Naive thymus-derived CD8-positive, alpha-beta T cell (primary cell): ENCODE measurements around the gene RPLP1. TPM values are rescaled to one million over a fixed set of nuclear protein-coding genes. Genes with fewer than 3 reads are reported as not detected.

Source experiments
- ATAC-seq, 2 donors: fragments of 150-1000 bp; cut with Tn5 transposase in 1 of 2; sonication (Bioruptor Pico), chemical (Tn5 transposase) in 1 of 2; 1 replicate in 1 of 2; 2 replicates in 1 of 2; pipeline ENCODE4 v1.10.0; 2021; ENCODE audit warnings: mild to moderate bottlenecking in 2 of 2, moderate library complexity in 2 of 2
- POLR2A ChIA-PET: fragments of 350-600 bp; sonication (Branson Sonifier 250); formaldehyde crosslinking; loops from one replicate; lab custom pipeline; 2021; ENCODE audit warnings: antibody characterized with exemption; lab: Charles Lee
- DNase-seq, 10 donors: peaks; one replicate each; pipeline versions ENCODE4 v3.0.0 to v3.0.0-alpha.2; 2020 to 2022
- H3K27ac Mint-ChIP-seq, 10 donors: one replicate each; pipeline ENCODE4 v1.8.0; 2020 to 2022; ENCODE audit warnings: mild to moderate bottlenecking in 10 of 10, mixed read lengths in 10 of 10, moderate library complexity in 4 of 10, inconsistent platforms in 1 of 10
- H3K27me3 Mint-ChIP-seq, 5 donors: one replicate each; pipeline ENCODE4 v1.8.0; 2021 to 2022; ENCODE audit warnings: mixed read lengths in 5 of 5
- H3K36me3 Mint-ChIP-seq, 3 donors: one replicate each; pipeline ENCODE4 v1.8.0; 2020 to 2022; ENCODE audit warnings: mixed read lengths in 3 of 3, mild to moderate bottlenecking in 2 of 3, inconsistent platforms in 1 of 3
- H3K4me1 Mint-ChIP-seq, 4 donors: one replicate each; pipeline ENCODE4 v1.8.0; 2021 to 2022; ENCODE audit warnings: mixed read lengths in 4 of 4
- H3K4me3 Mint-ChIP-seq, 10 donors: one replicate each; pipeline ENCODE4 v1.8.0; 2020 to 2022; ENCODE audit warnings: mild to moderate bottlenecking in 10 of 10, mixed read lengths in 10 of 10, moderate library complexity in 6 of 10, inconsistent platforms in 1 of 10
- H3K9me3 Mint-ChIP-seq, 9 donors: one replicate each; pipeline ENCODE4 v1.8.0; 2020 to 2022; ENCODE audit warnings: mixed read lengths in 9 of 9, mild to moderate bottlenecking in 3 of 9, inconsistent platforms in 1 of 9, moderate library complexity in 1 of 9
- polyA plus RNA-seq, 3 donors: library from polyadenylated mRNA; unstranded; fragments of 300-500 nt; fragmentation: Illumina TruSeq; gene quantifications; one replicate each; pipeline ENCODE4 v1.2.3, GENCODE V29; 2021
- total RNA-seq, 8 experiments: library from RNA in 2 of 8; stranded (reverse) in 2 of 8; gene quantifications; one replicate each; pipeline ENCODE4 v1.2.3 and lab custom pipeline; 2021 to 2026

RPLP1 gene
- total and polyA plus RNA-seq, 5 experiments from 2014 or later: 2,364 to 3,349 (median 2,815) TPM

DNA sequence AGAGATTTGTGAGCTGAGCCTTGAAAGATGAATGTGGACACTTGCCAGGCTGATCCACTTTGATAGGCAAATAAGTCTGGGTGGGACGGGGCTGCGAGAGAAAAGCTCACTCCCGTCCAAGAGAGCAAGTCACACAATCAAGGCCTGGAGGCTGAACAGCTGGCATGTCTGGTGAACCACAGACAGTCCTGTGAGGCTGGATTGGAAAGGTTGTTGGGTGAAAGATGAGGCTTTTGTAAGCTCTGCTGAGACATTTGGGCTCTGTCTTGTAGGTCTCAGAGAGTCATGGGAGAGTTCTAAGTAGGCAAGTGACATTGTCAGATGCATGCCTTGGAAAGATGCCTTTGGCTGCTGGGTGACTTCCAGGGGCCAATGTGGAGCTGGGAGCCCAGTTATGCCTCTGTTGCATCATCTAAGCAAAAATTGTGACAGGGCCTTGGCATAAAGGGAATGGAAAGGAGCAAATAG is 38.5 kb downstream of the RPLP1 start:
- H3K9me3 Mint-ChIP-seq: peaks cover 0 to 9% (median 2%) of the 10 kb centered on the region in 9 donors
- H3K27me3 Mint-ChIP-seq: peaks cover 0 to 3% (median 0%) of the 10 kb centered on the region in 5 donors
- H3K27ac Mint-ChIP-seq: no peak overlapping the region
- no peak for ATAC-seq
- no peak for DNase-seq
- peaks cover 0 to 11% (median under 1%) of the 10 kb centered on the region in 4 donors for H3K4me1 Mint-ChIP-seq
- H3K4me3 Mint-ChIP-seq: no peak overlapping the region
- H3K36me3 Mint-ChIP-seq: peaks cover 0 to under 1% (median 0%) of the 10 kb centered on the region in 3 donors
- POLR2A ChIA-PET: no interaction called here

GRCh38 chr15:69493406-69493805 is 40.8 kb downstream of the RPLP1 start:
- ATAC-seq (no peak), DNase-seq (no peak)
- Mint-ChIP-seq H3K9me3 (peaks cover 0 to 8% (median 2%) of the 10 kb centered on the region in 9 donors), H3K4me1 (peaks cover 0 to 21% (median under 1%) of the 10 kb centered on the region in 4 donors), H3K27me3 (no peaks in the 10 kb centered on the region), H3K4me3 (no peak overlapping the region), H3K36me3 (no peaks in the 10 kb centered on the region), H3K27ac (no peak overlapping the region)
- POLR2A ChIA-PET: no interaction called here

- H3K4me1 Mint-ChIP-seq: peaks cover 0 to 20% (median 0%) of the 10 kb centered on the region in 4 donors
- no peak for ATAC-seq
- no peaks in the 10 kb centered on the region for H3K27me3 Mint-ChIP-seq
- no peak overlapping the region for H3K27ac Mint-ChIP-seq
- H3K36me3 Mint-ChIP-seq: no peaks in the 10 kb centered on the region
- H3K9me3 Mint-ChIP-seq: peaks cover 0 to 7% (median 2%) of the 10 kb centered on the region in 9 donors
- POLR2A ChIA-PET: no interaction called here
- H3K4me3 Mint-ChIP-seq: no peak overlapping the region
- DNase-seq: no peak
Observed at GRCh38 chr15:69496001-69496400, 43.4 kb downstream of the RPLP1 start.

GRCh38 chr15:69497076-69497475 is 44.5 kb downstream of the RPLP1 start:
- Mint-ChIP-seq H3K36me3 (no peaks in the 10 kb centered on the region), H3K4me1 (peaks cover 0 to 20% (median 0%) of the 10 kb centered on the region in 4 donors), H3K4me3 (no peak overlapping the region), H3K27me3 (no peaks in the 10 kb centered on the region), H3K9me3 (peaks cover 0 to 2% (median 0%) of the 10 kb centered on the region in 9 donors), H3K27ac (peak overlapping the region in 1 of 10 donors; percentile 67)
- POLR2A ChIA-PET: no interaction called here
- ATAC-seq (no peak), DNase-seq (no peak)

GRCh38 chr15:69497667-69498066 is 45.0 kb downstream of the RPLP1 start:
- peaks cover 0 to 20% (median 0%) of the 10 kb centered on the region in 4 donors for H3K4me1 Mint-ChIP-seq
- H3K27ac Mint-ChIP-seq: peak overlapping the region in 2 of 10 donors; percentile 6 to 76
- H3K4me3 Mint-ChIP-seq: no peak overlapping the region
- peaks cover 0 to 2% (median 0%) of the 10 kb centered on the region in 9 donors for H3K9me3 Mint-ChIP-seq
- DNase-seq (no peak), ATAC-seq (no peak)
- H3K27me3 Mint-ChIP-seq: no peaks in the 10 kb centered on the region
- POLR2A ChIA-PET: no interaction called here
- no peaks in the 10 kb centered on the region for H3K36me3 Mint-ChIP-seq

- ATAC-seq (no peak), DNase-seq (no peak)
- POLR2A ChIA-PET: no interaction called here
- peaks cover 0 to 2% (median 0%) of the 10 kb centered on the region in 9 donors for H3K9me3 Mint-ChIP-seq
- no peak overlapping the region for H3K4me3 Mint-ChIP-seq
- H3K27me3 Mint-ChIP-seq: no peaks in the 10 kb centered on the region
- H3K4me1 Mint-ChIP-seq: peaks cover 0 to 20% (median 0%) of the 10 kb centered on the region in 4 donors
- H3K27ac Mint-ChIP-seq: peak overlapping the region in 2 of 10 donors; percentile 23 to 76
- H3K36me3 Mint-ChIP-seq: no peaks in the 10 kb centered on the region
Observed at GRCh38 chr15:69498282-69498681, 45.7 kb downstream of the RPLP1 start.

DNA sequence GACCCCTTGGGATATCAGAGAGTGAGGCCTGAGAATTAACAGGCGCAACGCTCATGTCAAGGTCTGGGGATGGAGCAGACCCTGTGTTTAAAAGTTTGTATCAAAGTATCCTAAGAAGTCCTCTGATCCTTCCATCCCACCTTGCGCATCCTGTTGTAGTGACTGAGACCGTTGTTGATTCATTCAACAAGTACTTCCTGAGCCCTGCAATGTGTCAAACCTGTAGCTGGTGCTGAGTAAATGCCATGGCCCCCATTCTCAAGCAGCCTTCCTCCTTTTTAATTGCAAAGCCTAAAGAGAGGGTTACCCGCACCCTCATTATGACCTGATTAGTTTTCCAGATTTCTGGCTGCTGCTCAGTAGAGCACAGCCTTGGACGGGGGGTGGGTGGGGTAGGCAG is 46.4 kb downstream of the RPLP1 start:
- Mint-ChIP-seq H3K36me3 (no peaks in the 10 kb centered on the region), H3K9me3 (no peaks in the 10 kb centered on the region), H3K4me3 (no peak overlapping the region), H3K4me1 (peaks cover 0 to 20% (median 0%) of the 10 kb centered on the region in 4 donors), H3K27ac (peak overlapping the region in 1 of 10 donors; percentile 63), H3K27me3 (no peaks in the 10 kb centered on the region)
- ATAC-seq (no peak), DNase-seq (no peak)
- POLR2A ChIA-PET: no interaction called here

GRCh38 chr15:69499521-69500211 is 47.0 kb downstream of the RPLP1 start:
- no peak overlapping the region for H3K4me3 Mint-ChIP-seq
- peaks cover 0 to 20% (median 0%) of the 10 kb centered on the region in 4 donors for H3K4me1 Mint-ChIP-seq
- no peak for ATAC-seq
- POLR2A ChIA-PET: no interaction called here
- H3K36me3 Mint-ChIP-seq: no peaks in the 10 kb centered on the region
- H3K27me3 Mint-ChIP-seq: no peaks in the 10 kb centered on the region
- H3K27ac Mint-ChIP-seq: peak overlapping the region in 1 of 10 donors; percentile 63
- H3K9me3 Mint-ChIP-seq: no peaks in the 10 kb centered on the region
- DNase-seq: no peak

- no peaks in the 10 kb centered on the region for H3K9me3 Mint-ChIP-seq
- ATAC-seq (no peak), DNase-seq (no peak)
- H3K27ac Mint-ChIP-seq: no peak overlapping the region
- H3K4me1 Mint-ChIP-seq: peaks cover 0 to 20% (median 0%) of the 10 kb centered on the region in 4 donors
- no peaks in the 10 kb centered on the region for H3K27me3 Mint-ChIP-seq
- H3K36me3 Mint-ChIP-seq: no peaks in the 10 kb centered on the region
- POLR2A ChIA-PET: no interaction called here
- H3K4me3 Mint-ChIP-seq: no peak overlapping the region
Observed at GRCh38 chr15:69500339-69500738, 47.7 kb downstream of the RPLP1 start.

DNA sequence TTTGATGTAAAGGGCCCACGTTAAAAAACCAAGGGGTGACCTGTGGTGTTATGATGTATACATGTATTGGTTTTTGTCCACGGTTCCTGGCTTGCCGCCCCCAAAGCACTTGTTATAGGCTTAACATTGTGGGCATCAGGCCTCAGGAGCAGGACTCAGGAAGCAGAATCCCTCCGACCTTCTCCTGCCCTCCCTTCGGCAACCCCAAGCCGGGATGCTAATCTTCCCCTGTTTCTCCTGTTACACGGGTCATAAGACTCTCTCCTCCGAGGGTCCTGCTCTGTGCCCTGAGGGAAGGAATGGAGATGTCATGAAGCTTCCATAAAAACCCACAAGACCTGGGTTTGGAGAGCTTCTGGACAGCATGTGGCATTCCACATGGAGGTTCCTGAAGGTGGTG is 48.8 kb downstream of the RPLP1 start:
- Mint-ChIP-seq H3K27me3 (no peaks in the 10 kb centered on the region), H3K27ac (peak overlapping the region in 1 of 10 donors; percentile 22), H3K9me3 (no peaks in the 10 kb centered on the region), H3K4me1 (peaks cover 0 to 20% (median 0%) of the 10 kb centered on the region in 4 donors), H3K36me3 (no peaks in the 10 kb centered on the region), H3K4me3 (no peak overlapping the region)
- no peak for ATAC-seq
- POLR2A ChIA-PET: no interaction called here
- DNase-seq: no peak

GRCh38 chr15:69502470-69503045 is 49.9 kb downstream of the RPLP1 start:
- Mint-ChIP-seq H3K9me3 (no peaks in the 10 kb centered on the region), H3K36me3 (no peaks in the 10 kb centered on the region), H3K4me3 (no peak overlapping the region), H3K27ac (peak overlapping the region in 1 of 10 donors; percentile 18), H3K4me1 (peaks cover 0 to 18% (median 0%) of the 10 kb centered on the region in 4 donors), H3K27me3 (no peaks in the 10 kb centered on the region)
- DNase-seq: no peak
- POLR2A ChIA-PET: no interaction called here
- no peak for ATAC-seq

GRCh38 chr15:69504352-69505040 is 51.9 kb downstream of the RPLP1 start:
- Mint-ChIP-seq H3K4me3 (no peak overlapping the region), H3K36me3 (peaks cover 0 to 6% (median 0%) of the 10 kb centered on the region in 3 donors), H3K27ac (no peak overlapping the region), H3K4me1 (peaks cover 0 to 10% (median 2%) of the 10 kb centered on the region in 4 donors), H3K9me3 (peaks cover 0 to 4% (median 0%) of the 10 kb centered on the region in 9 donors), H3K27me3 (peaks cover 0 to 14% (median 3%) of the 10 kb centered on the region in 5 donors)
- DNase-seq (no peak), ATAC-seq (no peak)
- POLR2A ChIA-PET: no interaction called here
